Measurements from ENCODE around the gene ARHGAP44.
A peak's percentile ranks its signal among the peaks of the same experiment; 100 is the strongest.

The ARHGAP44 gene

DNA sequence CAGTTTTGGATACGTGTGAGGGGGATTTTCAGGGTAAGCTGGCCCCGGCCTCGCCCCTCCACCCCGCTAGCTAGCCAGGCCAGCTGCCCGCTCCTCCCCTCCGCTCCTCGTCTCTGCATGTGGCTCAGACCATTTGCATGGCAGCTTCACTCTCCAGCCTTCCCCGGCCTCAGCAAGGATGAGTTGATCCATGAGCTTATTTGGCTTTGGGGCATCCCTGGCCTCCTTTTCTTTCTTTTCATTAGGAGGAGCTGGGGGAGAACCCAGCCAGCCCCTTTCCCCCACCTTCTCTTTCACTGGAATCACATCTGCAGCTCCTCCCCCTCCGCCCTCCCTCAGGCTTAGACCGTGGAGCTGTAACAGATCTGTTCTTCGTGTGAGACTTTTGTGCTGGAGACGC lies 197.8 kb downstream of the ARHGAP44 start:
- Mint-ChIP-seq H3K27me3 (ENCODE audit: low read depth, poor library complexity) (peaks cover 4% of the 10 kb centered on the region), H3K4me1 (peaks cover 37% of the 10 kb centered on the region), H3K27ac (no peak overlapping the region), H3K36me3 (ENCODE audit: low read depth) (peaks cover 26% of the 10 kb centered on the region), H3K4me3 (peak overlapping the region; percentile 4), H3K9me3 (no peaks in the 10 kb centered on the region)
- TF ChIP-seq CTCF (IDR thresholded peaks at IDR 0.05), result no peak
- DNase-seq, result peak; percentile 14

GRCh38 chr17:12990041-12990808 lies 200.9 kb downstream of the ARHGAP44 start:
- Mint-ChIP-seq H3K27ac (no peak overlapping the region), H3K4me3 (no peak overlapping the region), H3K36me3 (ENCODE audit: low read depth) (peaks cover 48% of the 10 kb centered on the region), H3K9me3 (no peaks in the 10 kb centered on the region), H3K27me3 (ENCODE audit: low read depth, poor library complexity) (peaks cover 8% of the 10 kb centered on the region), H3K4me1 (peaks cover 30% of the 10 kb centered on the region)
- no peak for DNase-seq
- TF ChIP-seq CTCF (IDR thresholded peaks at IDR 0.05), result no peak

GRCh38 chr17:12990926-12991325 lies 201.6 kb downstream of the ARHGAP44 start:
- H3K27ac Mint-ChIP-seq, result no peak overlapping the region
- peaks cover 49% of the 10 kb centered on the region for H3K36me3 Mint-ChIP-seq (ENCODE audit: low read depth)
- no peak overlapping the region for H3K4me3 Mint-ChIP-seq
- H3K4me1 Mint-ChIP-seq, result peaks cover 23% of the 10 kb centered on the region
- no peak for TF ChIP-seq CTCF (IDR thresholded peaks at IDR 0.05)
- no peaks in the 10 kb centered on the region for H3K9me3 Mint-ChIP-seq
- DNase-seq, result no peak
- H3K27me3 Mint-ChIP-seq (ENCODE audit: low read depth, poor library complexity), result peaks cover 8% of the 10 kb centered on the region

DNA sequence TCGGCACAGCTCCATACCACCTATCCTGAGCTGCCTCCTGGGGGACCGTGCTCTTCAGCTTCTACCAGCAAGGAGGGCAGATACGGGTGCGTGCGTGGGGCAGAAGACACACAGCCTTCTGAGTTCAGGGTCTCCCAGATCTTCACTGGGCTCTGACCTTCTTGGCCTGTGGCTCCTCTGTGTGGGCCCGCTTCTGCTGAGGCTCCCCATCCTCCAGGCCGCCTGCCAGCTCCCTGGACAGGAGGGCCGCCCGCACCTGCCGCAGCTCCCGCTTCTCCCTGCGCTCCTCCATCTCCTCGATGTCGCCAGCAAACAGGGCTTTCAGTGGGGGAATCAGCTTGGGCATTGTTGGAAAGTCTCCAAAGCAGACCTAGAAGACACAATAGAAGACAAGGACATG lies 203.4 kb downstream of the ARHGAP44 start:
- no peak for TF ChIP-seq CTCF (IDR thresholded peaks at IDR 0.05)
- Mint-ChIP-seq H3K27me3 (ENCODE audit: low read depth, poor library complexity) (peaks cover 8% of the 10 kb centered on the region), H3K9me3 (no peaks in the 10 kb centered on the region), H3K4me1 (peaks cover 6% of the 10 kb centered on the region), H3K27ac (peak overlapping the region; percentile 66), H3K36me3 (ENCODE audit: low read depth) (peaks cover 62% of the 10 kb centered on the region), H3K4me3 (no peak overlapping the region)
- no peak for DNase-seq

DNA sequence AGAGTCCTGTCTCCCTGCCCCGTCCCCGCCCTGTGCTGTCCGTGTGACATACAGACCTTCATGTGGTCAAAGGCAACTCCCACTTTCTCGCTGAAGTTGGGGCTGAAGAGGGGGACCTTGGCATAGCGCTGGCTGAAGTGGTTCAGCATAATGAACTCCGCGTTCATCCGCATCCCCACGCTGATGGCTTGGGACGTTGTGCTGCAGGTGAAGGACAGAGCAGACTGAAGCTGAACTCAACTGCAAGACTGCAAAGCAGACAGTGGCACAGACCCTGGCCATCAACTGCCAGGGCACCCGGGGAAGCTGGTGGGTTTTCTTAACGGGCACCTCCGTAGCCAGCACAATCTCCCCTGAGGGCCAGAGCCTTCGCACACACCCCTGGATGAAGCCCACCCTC lies 204.3 kb downstream of the ARHGAP44 start:
- DNase-seq, result no peak
- Mint-ChIP-seq H3K4me1 (peaks cover 4% of the 10 kb centered on the region), H3K27me3 (ENCODE audit: low read depth, poor library complexity) (peaks cover 8% of the 10 kb centered on the region), H3K27ac (no peak overlapping the region), H3K36me3 (ENCODE audit: low read depth) (peaks cover 69% of the 10 kb centered on the region), H3K9me3 (no peaks in the 10 kb centered on the region), H3K4me3 (no peak overlapping the region)
- no peak for TF ChIP-seq CTCF (IDR thresholded peaks at IDR 0.05)

All from nephron progenitor cell (in vitro differentiated cells).